GM11168 (cell line): Measurements from ENCODE around the gene PGPEP1.

ENCODE experiments used
- in situ Hi-C: fragments of 300-500 bp; cut with MboI; formaldehyde crosslinking; loops from one replicate; pipeline ENCODE4 v1.12.0; 2022; ENCODE audit warnings: low sequenced_read_pairs; ENCODE audit not compliant: unreplicated experiment

PGPEP1 gene

DNA sequence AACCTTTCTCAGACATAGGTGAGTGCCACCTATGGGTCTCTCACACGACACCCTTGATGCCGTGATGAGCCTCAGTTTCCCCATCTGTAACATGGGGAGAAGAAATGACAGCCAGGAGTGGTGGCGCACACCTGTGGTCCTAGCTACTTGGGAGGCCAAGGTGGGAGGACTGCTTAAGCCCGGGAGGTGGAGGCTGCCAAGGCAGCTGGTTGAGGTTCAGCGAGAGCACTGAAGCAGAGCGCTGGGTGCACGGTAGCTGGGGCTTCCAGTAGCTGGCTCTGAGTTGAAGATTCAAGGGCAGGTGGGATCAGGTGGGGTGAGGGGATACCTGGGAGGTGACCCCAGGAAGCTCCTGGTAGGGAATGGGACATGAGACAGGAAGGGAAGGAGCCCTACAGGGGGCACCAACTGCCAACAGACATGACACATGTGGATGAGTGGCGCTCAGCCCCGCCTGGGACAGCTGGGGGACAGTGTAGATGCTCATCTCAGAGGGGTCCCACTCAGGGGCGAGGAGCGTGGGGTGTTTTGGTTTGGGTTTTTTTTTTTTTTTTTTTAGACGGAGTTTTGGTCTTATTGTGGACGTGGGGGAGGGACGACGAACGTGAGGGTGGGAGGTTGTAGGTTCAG, 72.3 kb downstream of the PGPEP1 start:
- in situ Hi-C loops = no loop called here

DNA sequence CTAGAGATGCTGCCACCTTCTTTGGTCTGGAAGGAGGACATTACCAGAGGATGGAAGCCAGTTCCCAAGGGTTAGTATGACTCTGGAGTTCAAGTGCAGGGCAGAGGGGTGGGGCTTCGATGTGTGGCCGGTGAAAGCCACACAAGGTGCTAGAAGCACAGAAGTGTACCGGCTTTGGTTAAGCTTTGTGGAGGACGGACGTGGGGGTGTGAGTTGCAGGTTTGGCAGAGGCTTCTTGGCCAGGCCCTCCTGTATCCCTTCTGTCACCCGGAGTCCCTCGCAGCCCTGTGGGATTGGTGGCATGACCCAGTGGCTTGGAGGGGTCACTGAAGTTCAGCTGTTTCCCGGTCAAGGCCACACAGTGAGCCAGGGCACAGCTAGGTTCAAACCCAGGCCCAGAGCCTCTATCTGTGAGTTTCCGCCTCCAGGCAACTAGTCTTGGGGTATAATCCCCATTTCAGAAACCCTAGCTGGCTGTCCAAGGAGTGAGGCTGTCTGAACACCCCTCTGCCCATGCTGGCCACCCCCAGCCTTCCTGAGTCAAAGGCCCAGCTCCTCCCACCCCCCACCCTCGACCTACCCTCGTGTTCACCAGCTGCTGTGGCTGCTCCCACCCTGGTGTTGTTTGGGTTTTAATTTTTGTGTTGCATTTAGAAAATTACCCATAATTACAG, 74.2 kb downstream of the PGPEP1 start:
- in situ Hi-C loops = no loop called here

DNA sequence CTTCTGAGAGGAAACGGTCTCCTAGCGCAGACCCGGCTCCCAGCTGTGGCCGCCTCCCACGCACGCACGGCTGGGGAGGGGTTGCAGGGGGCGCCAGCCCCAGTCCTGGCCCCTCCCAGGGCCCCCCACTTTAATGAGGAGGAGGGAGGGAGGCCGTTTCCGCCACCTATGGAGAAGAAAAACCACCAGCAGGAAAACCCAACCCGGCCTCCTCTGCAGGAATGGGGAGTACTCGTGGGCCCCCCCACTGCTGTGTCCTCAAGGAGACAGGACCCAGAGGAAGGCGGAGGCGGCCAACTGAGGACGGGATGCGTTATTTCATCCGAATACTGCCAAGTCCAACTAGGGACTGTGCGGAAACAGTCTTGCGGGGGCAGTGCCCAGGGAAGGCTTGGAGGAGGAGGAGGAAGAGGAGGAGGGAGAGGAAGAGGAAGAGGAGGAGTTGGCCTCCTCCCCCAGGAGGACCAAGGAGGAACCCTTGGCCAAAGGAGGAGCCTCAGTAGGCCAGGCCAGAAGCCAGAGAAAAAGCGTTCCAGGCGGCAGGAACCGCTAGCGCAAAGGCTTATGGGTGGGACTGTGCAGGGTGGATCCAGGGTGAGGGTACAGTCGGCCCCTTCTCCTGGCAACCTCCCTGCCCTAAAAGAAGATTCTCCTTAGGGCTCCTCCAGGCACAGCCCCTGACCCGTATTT, 74.9 kb downstream of the PGPEP1 start:
- in situ Hi-C loops = no loop called here

DNA sequence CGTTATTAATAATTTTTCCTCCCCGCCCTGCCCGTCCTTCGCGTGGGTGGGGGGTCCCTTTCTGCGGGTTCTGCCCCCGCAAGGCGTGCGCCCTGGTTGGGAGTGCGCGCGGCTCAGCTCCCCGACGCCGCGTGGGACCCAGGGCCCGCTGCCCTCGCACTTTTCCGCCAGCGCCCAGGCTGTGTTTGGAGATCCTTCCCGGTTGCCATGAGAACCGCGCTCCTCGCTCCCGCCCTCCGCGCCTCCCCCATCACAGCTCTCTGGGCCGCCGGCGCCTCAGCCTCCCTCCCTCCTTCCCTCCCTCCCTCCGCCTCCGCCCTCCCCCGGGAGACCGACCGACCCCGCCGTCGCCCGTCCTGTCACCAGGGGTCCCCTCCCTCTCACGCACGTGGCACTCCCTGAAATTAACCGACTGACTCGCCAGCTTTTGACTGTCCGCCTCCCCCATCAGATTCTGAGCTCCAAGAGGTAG, 76.4 kb downstream of the PGPEP1 start:
- in situ Hi-C loops = no loop called here

DNA sequence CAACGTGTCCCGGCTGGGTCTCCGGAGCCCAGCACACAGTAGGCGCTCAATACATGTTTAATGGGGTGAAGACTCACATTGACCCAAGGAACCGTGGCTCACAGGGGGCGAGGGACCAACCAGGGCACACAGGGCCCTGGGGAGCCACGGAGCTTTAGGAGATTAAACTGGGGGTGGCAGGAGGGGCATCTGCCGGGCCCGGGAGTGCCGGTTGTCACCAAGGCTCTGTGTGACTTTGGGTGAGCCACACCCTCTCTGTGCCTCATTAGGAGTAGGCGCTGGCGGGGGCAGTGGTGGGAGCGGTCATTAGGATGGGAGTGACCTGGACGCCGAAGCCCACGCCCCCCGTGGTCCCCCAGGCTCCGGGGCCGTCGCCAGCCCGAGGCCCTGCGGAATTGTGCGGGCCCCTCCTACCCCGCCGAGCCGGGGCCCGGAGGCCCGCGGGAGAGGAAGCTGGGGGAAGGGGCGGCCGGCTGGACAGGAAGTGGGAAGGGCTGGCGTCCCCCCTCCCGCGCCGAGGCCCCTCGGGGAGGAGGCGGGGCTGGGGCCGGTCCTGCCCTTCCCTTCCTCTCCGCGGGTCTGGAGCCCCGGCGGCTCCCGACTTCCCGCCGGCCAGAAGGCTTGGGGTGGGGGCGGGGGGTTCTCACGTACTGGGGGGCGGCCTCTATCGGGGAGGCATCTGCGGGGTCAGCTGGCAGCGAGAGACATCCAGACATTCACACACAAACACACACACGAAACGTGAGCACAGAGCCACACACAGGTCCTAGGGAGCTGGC, 77.0 kb downstream of the PGPEP1 start:
- in situ Hi-C loops = no loop called here

DNA sequence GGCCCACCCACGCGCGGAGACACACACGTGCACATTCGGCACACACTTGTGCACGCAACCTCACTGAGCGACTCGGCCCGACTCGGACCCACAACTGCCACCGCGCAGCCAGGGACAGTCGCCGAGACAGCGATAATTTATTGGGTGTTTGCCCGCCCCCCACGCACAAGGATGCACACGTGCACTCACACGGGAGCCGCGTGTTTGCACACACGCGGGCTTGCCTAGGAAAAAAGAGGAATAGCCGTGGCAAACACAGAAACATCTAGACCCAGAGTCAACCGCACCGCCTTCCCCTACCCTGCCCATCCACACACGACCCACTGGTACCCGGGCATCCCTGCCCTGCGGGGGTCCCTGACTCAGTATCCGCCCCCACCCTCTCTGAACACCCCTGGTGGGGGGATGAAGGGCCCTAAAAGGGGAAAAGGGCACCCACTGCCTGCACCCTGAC, 77.7 kb downstream of the PGPEP1 start:
- in situ Hi-C loops = no loop called here

DNA sequence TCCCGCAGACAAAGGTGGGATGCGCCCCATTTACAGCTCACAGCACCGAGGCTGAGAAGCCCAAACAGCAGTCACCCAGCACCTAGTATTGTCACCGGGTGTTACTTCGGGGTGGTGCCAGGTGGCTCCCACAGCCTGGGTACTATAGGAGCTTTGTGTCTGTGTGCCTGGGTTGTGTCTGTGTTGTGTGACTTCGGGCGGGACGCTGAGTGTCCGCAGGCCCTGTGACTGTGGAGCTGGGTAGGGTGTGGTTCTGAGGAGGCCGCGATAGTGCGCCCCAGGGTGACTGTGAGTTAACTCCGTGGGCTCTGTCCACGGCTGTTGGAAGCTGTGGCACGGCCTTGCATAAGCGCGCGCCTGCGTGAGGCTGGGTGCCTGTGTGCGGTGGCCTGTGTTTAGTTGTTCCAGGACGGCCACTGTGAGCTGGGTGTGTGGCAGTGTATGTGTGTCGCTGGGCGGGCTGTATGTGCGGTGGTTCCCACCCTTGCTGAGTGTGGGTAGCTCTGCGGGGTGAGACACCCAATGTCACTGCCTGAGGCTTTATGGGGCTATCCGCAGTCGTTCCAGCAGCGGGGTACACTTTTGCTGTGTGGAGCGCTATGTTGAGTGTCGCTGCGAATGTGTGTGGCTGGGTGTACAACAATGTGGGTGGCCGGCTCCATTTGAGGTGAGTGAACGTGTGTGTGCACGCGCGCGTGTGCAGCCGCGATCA, 78.2 kb downstream of the PGPEP1 start:
- in situ Hi-C loops = no loop called here

DNA sequence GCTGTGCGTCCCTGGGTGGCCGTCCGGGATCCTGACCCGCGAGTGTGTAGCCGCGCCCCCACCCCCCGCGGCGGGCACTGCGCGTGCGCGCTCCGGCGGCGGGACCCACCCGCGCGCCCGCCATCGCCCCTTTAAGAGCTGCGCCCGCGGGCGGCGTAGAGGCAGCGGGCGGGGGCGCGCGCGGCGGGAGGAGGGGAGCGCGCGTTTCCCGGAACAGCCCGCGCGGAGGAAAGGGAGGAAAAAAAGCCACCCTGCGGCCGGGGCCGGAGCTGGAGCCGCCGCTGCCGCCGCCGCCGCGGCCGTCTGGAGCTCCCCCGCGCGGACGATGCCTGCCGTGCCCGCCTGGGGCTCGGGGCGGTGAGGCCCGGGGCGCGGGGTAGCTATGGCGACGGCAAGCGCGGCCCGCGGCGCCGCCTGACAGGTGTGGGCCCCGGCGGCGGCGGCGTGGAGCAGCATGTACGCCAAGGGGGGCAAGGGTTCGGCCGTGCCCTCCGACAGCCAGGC, 78.8 kb downstream of the PGPEP1 start, which contains the start of gene SSBP4:
SSBP4 (plus strand) TSS at position 204 of the 504 bp plus-strand sequence; CDS start at position 455, 251 bp downstream.
- in situ Hi-C loops = no loop called here
